Vagina (tissue), 2 donors: Measurements from ENCODE around the gene AASDHPPT.

ENCODE experiments used
- POLR2A ChIP-seq, 2 donors: fragments of 450-650 bp; IDR thresholded peaks; one replicate each; pipeline ENCODE4 v1.6.1; 2017; ENCODE audit warnings: antibody characterized with exemption in 2 of 2, mild to moderate bottlenecking in 2 of 2, moderate library complexity in 2 of 2
- TF ChIP-seq, protein P1 (sequence below), 3 experiments: fragments of 450-650 bp in 2 of 3; fragments of 200-600 bp in 1 of 3; sonication (generic) in 1 of 3; IDR thresholded peaks; one replicate each; pipeline ENCODE4 v1.5.1; 2017 to 2019; ENCODE audit warnings: antibody characterized with exemption in 3 of 3, mild to moderate bottlenecking in 2 of 3, moderate library complexity in 2 of 3

DNA sequence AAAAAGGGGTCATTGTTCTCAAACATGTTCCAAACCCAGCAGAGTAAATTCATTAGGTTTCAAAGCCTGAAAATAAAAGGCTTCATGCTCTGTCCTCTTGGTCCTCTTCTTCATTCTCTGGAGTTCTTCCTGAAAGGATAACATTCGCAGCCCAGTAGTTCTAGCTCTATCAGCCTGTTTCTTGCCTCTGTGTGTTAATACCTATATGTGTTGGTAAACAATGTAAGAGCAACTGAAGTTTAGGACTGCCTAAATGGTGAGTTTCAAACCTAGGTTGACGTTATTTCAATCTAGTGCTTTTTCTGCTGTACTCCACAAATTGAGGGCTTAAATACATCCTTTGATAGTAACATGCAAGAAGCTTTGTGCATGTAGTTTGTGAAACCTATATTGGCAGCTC, 9.4 kb downstream of the AASDHPPT start:
- TF ChIP-seq, protein P1, sequence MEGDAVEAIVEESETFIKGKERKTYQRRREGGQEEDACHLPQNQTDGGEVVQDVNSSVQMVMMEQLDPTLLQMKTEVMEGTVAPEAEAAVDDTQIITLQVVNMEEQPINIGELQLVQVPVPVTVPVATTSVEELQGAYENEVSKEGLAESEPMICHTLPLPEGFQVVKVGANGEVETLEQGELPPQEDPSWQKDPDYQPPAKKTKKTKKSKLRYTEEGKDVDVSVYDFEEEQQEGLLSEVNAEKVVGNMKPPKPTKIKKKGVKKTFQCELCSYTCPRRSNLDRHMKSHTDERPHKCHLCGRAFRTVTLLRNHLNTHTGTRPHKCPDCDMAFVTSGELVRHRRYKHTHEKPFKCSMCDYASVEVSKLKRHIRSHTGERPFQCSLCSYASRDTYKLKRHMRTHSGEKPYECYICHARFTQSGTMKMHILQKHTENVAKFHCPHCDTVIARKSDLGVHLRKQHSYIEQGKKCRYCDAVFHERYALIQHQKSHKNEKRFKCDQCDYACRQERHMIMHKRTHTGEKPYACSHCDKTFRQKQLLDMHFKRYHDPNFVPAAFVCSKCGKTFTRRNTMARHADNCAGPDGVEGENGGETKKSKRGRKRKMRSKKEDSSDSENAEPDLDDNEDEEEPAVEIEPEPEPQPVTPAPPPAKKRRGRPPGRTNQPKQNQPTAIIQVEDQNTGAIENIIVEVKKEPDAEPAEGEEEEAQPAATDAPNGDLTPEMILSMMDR (IDR thresholded peaks at IDR 0.05) = no peak
- no peak for TF ChIP-seq POLR2A (IDR thresholded peaks at IDR 0.05)
